SK-N-MC (cell line): ENCODE results near the gene LAPTM5.

Experiments
- EZH2 ChIP-seq: fragments of 200-600 bp; sonication (generic); IDR thresholded peaks from one replicate; pipeline ENCODE4 v1.6.1; 2017; ENCODE audit warnings: antibody characterized with exemption
- POLR2AphosphoS5 ChIP-seq: IDR thresholded peaks from 2 replicates; pipeline ENCODE4 v1.6.1; 2012; ENCODE audit warnings: mild to moderate bottlenecking, low read depth, low read length, borderline replicate concordance

GRCh38 chr1:30763651-30764248 is 6.2 kb upstream of the LAPTM5 start:
- no peak for TF ChIP-seq POLR2AphosphoS5
- TF ChIP-seq EZH2 = no peak
